ENCODE measurements around the gene RAB11FIP4.

- TF ChIP-seq CTCF (IDR thresholded peaks at IDR 0.05; ENCODE audit: low read depth, low read length, missing input control) (no peak), TAF1 (conservative IDR thresholded peaks at IDR 0.05) (no peak), SP1 (IDR thresholded peaks at IDR 0.05) (peak; percentile 15), HNF4G (IDR thresholded peaks at IDR 0.05) (no peak), REST (IDR thresholded peaks at IDR 0.05) (peak; percentile 41), RAD21 (IDR thresholded peaks at IDR 0.05) (peak in 1 of 2 donors; percentile 13), YY1 (IDR thresholded peaks at IDR 0.05) (no peak), ATF3 (IDR thresholded peaks at IDR 0.05) (no peak), JUND (IDR thresholded peaks at IDR 0.05) (no peak), GABPA (IDR thresholded peaks at IDR 0.05 in 1 of 2, conservative IDR thresholded peaks at IDR 0.05 in 1 of 2) (no peak)
- TF ChIP-seq, protein P1, sequence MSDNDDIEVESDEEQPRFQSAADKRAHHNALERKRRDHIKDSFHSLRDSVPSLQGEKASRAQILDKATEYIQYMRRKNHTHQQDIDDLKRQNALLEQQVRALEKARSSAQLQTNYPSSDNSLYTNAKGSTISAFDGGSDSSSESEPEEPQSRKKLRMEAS (IDR thresholded peaks at IDR 0.05), result no peak
- TF ChIP-seq, protein P2, sequence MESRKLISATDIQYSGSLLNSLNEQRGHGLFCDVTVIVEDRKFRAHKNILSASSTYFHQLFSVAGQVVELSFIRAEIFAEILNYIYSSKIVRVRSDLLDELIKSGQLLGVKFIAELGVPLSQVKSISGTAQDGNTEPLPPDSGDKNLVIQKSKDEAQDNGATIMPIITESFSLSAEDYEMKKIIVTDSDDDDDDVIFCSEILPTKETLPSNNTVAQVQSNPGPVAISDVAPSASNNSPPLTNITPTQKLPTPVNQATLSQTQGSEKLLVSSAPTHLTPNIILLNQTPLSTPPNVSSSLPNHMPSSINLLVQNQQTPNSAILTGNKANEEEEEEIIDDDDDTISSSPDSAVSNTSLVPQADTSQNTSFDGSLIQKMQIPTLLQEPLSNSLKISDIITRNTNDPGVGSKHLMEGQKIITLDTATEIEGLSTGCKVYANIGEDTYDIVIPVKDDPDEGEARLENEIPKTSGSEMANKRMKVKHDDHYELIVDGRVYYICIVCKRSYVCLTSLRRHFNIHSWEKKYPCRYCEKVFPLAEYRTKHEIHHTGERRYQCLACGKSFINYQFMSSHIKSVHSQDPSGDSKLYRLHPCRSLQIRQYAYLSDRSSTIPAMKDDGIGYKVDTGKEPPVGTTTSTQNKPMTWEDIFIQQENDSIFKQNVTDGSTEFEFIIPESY (IDR thresholded peaks at IDR 0.05), result no peak
Observed at GRCh38 chr17:31570951-31571892, 179.7 kb downstream of the RAB11FIP4 start.

Data from liver (tissue), 3 donors.